Measurements from ENCODE around the gene EGR1. TPM values are rescaled to one million over a fixed set of nuclear protein-coding genes. Genes with fewer than 3 reads are reported as not detected.

Gene EGR1
- 10 to 100 TPM; 12.0 to 37.3 (median 15.6) TPM for total RNA-seq

DNA sequence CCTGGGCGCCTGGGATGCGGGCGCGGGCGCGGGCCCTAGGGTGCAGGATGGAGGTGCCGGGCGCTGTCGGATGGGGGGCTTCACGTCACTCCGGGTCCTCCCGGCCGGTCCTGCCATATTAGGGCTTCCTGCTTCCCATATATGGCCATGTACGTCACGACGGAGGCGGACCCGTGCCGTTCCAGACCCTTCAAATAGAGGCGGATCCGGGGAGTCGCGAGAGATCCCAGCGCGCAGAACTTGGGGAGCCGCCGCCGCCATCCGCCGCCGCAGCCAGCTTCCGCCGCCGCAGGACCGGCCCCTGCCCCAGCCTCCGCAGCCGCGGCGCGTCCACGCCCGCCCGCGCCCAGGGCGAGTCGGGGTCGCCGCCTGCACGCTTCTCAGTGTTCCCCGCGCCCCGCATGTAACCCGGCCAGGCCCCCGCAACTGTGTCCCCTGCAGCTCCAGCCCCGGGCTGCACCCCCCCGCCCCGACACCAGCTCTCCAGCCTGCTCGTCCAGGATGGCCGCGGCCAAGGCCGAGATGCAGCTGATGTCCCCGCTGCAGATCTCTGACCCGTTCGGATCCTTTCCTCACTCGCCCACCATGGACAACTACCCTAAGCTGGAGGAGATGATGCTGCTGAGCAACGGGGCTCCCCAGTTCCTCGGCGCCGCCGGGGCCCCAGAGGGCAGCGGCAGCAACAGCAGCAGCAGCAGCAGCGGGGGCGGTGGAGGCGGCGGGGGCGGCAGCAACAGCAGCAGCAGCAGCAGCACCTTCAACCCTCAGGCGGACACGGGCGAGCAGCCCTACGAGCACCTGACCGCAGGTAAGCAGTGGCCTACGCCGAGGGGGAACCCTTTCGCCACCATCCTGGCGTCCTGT is at the start of gene EGR1:
EGR1 (plus strand) TSS at position 219 of the 864 bp plus-strand sequence; CDS start at position 502, 283 bp downstream.
- Histone ChIP-seq H3K9me3 (no peaks in the 10 kb centered on the region), H3K36me3 (no peaks in the 10 kb centered on the region), H3K27me3 (no peaks in the 10 kb centered on the region), H3K27ac (peak within 1 kb of the TSS; percentile 90 to 99 (median 97)), H3K4me3 (peak within 1 kb of the TSS; percentile 54 to 85), H3K4me1 (peaks cover 0 to 52% (median 16%) of the 10 kb centered on the region in 3 donors)
- peak; percentile 72 for ATAC-seq
- 0% methylated on average over 3 of the region's 85 CpGs; no CpG with 5 or more reads in 1 of the 2 donors for WGBS, 2 donors (ENCODE audit: low coverage in 1 of 2)
- TF ChIP-seq, protein P1, sequence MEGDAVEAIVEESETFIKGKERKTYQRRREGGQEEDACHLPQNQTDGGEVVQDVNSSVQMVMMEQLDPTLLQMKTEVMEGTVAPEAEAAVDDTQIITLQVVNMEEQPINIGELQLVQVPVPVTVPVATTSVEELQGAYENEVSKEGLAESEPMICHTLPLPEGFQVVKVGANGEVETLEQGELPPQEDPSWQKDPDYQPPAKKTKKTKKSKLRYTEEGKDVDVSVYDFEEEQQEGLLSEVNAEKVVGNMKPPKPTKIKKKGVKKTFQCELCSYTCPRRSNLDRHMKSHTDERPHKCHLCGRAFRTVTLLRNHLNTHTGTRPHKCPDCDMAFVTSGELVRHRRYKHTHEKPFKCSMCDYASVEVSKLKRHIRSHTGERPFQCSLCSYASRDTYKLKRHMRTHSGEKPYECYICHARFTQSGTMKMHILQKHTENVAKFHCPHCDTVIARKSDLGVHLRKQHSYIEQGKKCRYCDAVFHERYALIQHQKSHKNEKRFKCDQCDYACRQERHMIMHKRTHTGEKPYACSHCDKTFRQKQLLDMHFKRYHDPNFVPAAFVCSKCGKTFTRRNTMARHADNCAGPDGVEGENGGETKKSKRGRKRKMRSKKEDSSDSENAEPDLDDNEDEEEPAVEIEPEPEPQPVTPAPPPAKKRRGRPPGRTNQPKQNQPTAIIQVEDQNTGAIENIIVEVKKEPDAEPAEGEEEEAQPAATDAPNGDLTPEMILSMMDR (IDR thresholded peaks at IDR 0.05) = peak in 2 of 4 experiments; percentile 42 to 46
- peak; percentile 91 for TF ChIP-seq POLR2AphosphoS5 (IDR thresholded peaks at IDR 0.05)
- no peak for TF ChIP-seq EP300 (IDR thresholded peaks at IDR 0.05)
- peak; percentile 95 to 98 for TF ChIP-seq POLR2A (IDR thresholded peaks at IDR 0.05)

DNA sequence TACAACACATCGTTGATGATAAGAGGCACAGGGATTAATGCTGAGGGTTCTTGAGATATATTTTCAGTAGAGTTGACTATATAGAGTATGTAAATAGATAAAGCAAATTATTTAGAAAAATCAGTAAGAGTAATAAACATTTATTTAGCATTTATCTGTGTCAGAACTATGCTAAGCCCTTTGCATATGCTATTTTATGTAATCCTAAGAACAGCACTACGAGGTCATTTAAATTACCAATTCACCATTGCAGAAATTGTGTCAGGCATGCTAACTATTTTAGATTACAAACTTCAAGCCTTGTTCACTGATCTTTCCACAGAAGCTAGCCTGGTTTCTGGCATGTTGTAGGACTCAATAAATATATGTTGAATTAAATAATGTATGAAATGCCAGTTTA is 46.8 kb upstream of the EGR1 start:
- H3K4me1 ChIP-seq = no peaks in the 10 kb centered on the region
- no peak for ATAC-seq
- H3K27ac ChIP-seq = no peak overlapping the region
- H3K9me3 ChIP-seq = no peaks in the 10 kb centered on the region
- no peak overlapping the region for H3K4me3 ChIP-seq
- no peaks in the 10 kb centered on the region for H3K27me3 ChIP-seq
- 64 to 69% methylated on average over 2 of the region's 2 CpGs for WGBS, 2 donors (ENCODE audit: low coverage in 1 of 2)
- peaks cover 3 to 100% of the 10 kb centered on the region in 2 donors for H3K36me3 ChIP-seq
- TF ChIP-seq, protein P1 (IDR thresholded peaks at IDR 0.05) = no peak
- TF ChIP-seq POLR2AphosphoS5 (IDR thresholded peaks at IDR 0.05) (no peak), EP300 (IDR thresholded peaks at IDR 0.05) (no peak), POLR2A (IDR thresholded peaks at IDR 0.05) (no peak)

DNA sequence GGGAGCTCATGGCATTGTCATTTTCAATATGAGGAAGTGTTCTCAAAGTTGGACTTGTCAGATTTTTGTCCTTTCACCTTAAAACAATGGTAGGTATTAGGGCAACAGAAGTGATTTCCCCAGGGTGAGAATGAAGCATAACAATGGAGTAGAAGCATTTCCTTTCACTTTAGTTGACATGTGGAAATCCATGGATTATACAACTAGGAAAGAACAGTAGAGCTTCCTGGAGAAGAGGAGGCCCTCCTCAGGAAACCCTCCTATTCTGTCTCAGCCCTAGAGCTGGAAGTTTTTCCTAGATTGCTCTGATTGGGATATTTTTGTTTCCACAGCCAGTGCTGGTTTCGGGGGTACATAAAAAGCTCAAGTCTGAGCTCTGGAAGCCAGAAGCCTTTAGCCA is 40.2 kb upstream of the EGR1 start:
- peaks cover 1 to 100% of the 10 kb centered on the region in 2 donors for H3K36me3 ChIP-seq
- WGBS, 2 donors (ENCODE audit: low coverage in 1 of 2) = 83% methylated on average over 1 of the region's 1 CpG; no CpG with 5 or more reads in 1 of the 2 donors

DNA sequence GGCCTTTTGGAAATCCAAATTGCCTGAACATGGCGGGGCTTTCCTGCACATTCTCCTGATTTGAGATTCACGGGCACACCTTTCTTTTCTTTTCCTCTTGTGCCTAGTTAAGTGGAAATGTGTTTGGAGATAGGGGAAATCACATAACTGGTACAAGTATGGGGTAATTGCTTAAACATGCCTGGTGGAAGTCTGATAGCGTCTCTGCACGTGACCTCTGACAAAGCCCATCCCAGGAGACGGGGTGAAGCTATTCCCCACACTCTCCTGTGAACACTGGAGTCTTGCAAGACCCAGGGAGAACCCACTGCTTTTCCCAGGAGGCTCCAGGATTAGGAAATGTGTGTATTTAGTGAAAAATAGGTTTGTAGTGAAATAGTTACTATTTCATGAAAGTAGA is 29.3 kb upstream of the EGR1 start:
- H3K27me3 ChIP-seq = no peaks in the 10 kb centered on the region
- 76 to 79% methylated on average over 3 to 5 of the region's 5 CpGs for WGBS, 2 donors (ENCODE audit: low coverage in 1 of 2)
- no peak overlapping the region for H3K4me3 ChIP-seq
- TF ChIP-seq, protein P1 (IDR thresholded peaks at IDR 0.05) = no peak
- TF ChIP-seq POLR2AphosphoS5 (IDR thresholded peaks at IDR 0.05) (no peak), EP300 (IDR thresholded peaks at IDR 0.05) (no peak), POLR2A (IDR thresholded peaks at IDR 0.05) (no peak)
- H3K4me1 ChIP-seq = peaks cover 0 to 31% (median 15%) of the 10 kb centered on the region in 3 donors
- peaks cover 6 to 66% of the 10 kb centered on the region in 2 donors for H3K36me3 ChIP-seq
- no peaks in the 10 kb centered on the region for H3K9me3 ChIP-seq
- no peak for ATAC-seq
- H3K27ac ChIP-seq = no peak overlapping the region

More for the DNA sequence above, 40.2 kb upstream of the EGR1 start:
- Histone ChIP-seq H3K4me3 (no peak overlapping the region), H3K4me1 (no peaks in the 10 kb centered on the region), H3K27ac (no peak overlapping the region), H3K9me3 (no peaks in the 10 kb centered on the region), H3K27me3 (no peaks in the 10 kb centered on the region)
- no peak for ATAC-seq
- no peak for TF ChIP-seq POLR2A (IDR thresholded peaks at IDR 0.05)
- TF ChIP-seq POLR2AphosphoS5 (IDR thresholded peaks at IDR 0.05) = no peak
- TF ChIP-seq, protein P1 (IDR thresholded peaks at IDR 0.05) = no peak
- no peak for TF ChIP-seq EP300 (IDR thresholded peaks at IDR 0.05)
